Heart left ventricle (tissue), 16 donors: ENCODE measurements around the gene KRT10. TPM values are rescaled to one million over a fixed set of nuclear protein-coding genes. Genes with fewer than 3 reads are reported as not detected.

ENCODE experiments used
- ATAC-seq, 4 donors: fragments of 200-7000 bp; cut with Tn5 transposase; one replicate each; pipeline ENCODE4 v1.9.1; 2020 to 2022; ENCODE audit warnings: moderate library complexity in 4 of 4, mild to moderate bottlenecking in 3 of 4, moderate number of reproducible peaks in 1 of 4
- DNase-seq, 5 donors: peaks; one replicate each; pipeline ENCODE4 v3.0.0-alpha.2; 2020
- H3K27ac ChIP-seq, 12 donors: fragments of 200-600 bp; sonication (generic) in 4 of 12; one replicate each; pipeline versions ENCODE4 v1.5.0 to v1.8.0; 2016 to 2022; ENCODE audit warnings: mild to moderate bottlenecking in 2 of 12
- H3K27me3 ChIP-seq, 9 donors: fragments of 200-600 bp; sonication (generic) in 2 of 9; one replicate each; pipeline versions ENCODE4 v1.5.1 to v1.8.0; 2016 to 2022; ENCODE audit warnings: mild to moderate bottlenecking in 3 of 9
- H3K36me3 ChIP-seq, 9 donors: fragments of 200-600 bp; sonication (generic) in 2 of 9; one replicate each; pipeline versions ENCODE4 v1.5.0 to v1.8.0; 2018 to 2022; ENCODE audit warnings: mild to moderate bottlenecking in 2 of 9
- H3K4me1 ChIP-seq, 12 donors: fragments of 200-600 bp; sonication (generic) in 4 of 12; one replicate each; pipeline versions ENCODE4 v1.5.0 to v1.8.0; 2016 to 2022; ENCODE audit warnings: mild to moderate bottlenecking in 3 of 12
- H3K4me3 ChIP-seq, 12 donors: fragments of 200-600 bp; sonication (generic) in 4 of 12; one replicate each; pipeline versions ENCODE4 v1.5.0 to v1.8.0; 2017 to 2022; ENCODE audit warnings: mild to moderate bottlenecking in 9 of 12, moderate library complexity in 4 of 12
- H3K9me3 ChIP-seq, 12 donors: fragments of 200-600 bp; sonication (generic) in 4 of 12; one replicate each; pipeline versions ENCODE4 v1.5.0 to v1.8.0; 2016 to 2022; ENCODE audit warnings: mild to moderate bottlenecking in 1 of 12
- CTCF ChIP-seq, 12 donors: fragments of 200-600 bp; sonication (generic) in 4 of 12; IDR thresholded peaks; one replicate each; pipeline versions ENCODE4 v1.5.0 to v1.8.0; 2018 to 2022; ENCODE audit warnings: antibody characterized with exemption in 12 of 12, mild to moderate bottlenecking in 5 of 12
- POLR2A ChIP-seq, 2 donors: fragments of 450-650 bp; IDR thresholded peaks; one replicate each; pipeline ENCODE4 v1.6.1; 2017; ENCODE audit warnings: antibody characterized with exemption in 2 of 2, mild to moderate bottlenecking in 2 of 2, moderate library complexity in 2 of 2
- WGBS, 4 donors: extraction: QIAGEN DNeasy Blood & Tissue Kit in 2 of 4; methylation state at CpG; one replicate each; pipeline versions ENCODE4 v1.1.5 to v1.1.7; 2013 to 2018; 5-methylcytosine and 5-hydroxymethylcytosine counted together
- intact Hi-C, 10 donors: fragments of 100-400 bp; cut with DNase I; formaldehyde crosslinking; loops; one replicate each; pipeline versions ENCODE4 v1.11.1 to v1.14.2; 2022
- polyA plus RNA-seq, 2 donors: library from polyadenylated mRNA; stranded (reverse); fragments of 200-250 nt; gene quantifications; one replicate each; pipeline ENCODE4 v1.2.3, GENCODE V29; 2013
- total RNA-seq, 9 donors: library from RNA; depleted of rRNA in 2 of 9; stranded (reverse); fragments of >200 nt in 2 of 9; fragmentation: NEBNext Ultra II Directional in 3 of 9; extraction: Animal tissue kit (Norgen Biotek cat#: 25700) in 3 of 9; gene quantifications; one replicate each; pipeline versions ENCODE4 v1.1.0 to v1.2.4, GENCODE V29; 2016 to 2023
- donor health status: ischemic (EF 13 %, LVEDD 7.1; RV severe dilation, severe dysfunction).
- donor health status: healthy with polysubstance abuse.
- donor health status: DM: no; HTN: yes; CAD: no.
- donor health status: DM: no; HTN: no; CAD: no.
- donor health status: ischemic (EF 25% LVEDD 6.9; RV normal size, moderate dysfunction).
- donor health status: ischemic (EF 25% LVEDD 5.7; RV mildly dilated, moderate dysfunction).
- donor health status: healthy.
- donor health status: DM: yes; HTN: yes; CAD: no.
- donor health status: ischemic (EF 35%, LVEDD 5.7; RV mildly dilated, moderate dysfunction).
- donor health status: nonischemic (EF 11% LVEDD 7.7; RV severe dilation, severe dysfunction).
- donor health status: DM: yes; HTN: yes; CAD: no.
- donor health status: PGD.
- donor health status: ischemic (EF 29% LVEDD 5.4; RV normal size, mild dysfunction).
- donor health status: nonischemic (EF 23%, LVEDD 6.1; RV moderate dilation, normal function).

The KRT10 gene
- total and polyA plus RNA-seq, 11 donors: 17.6 to 81.9 (median 50.1) TPM

GRCh38 chr17:40779181-40779909 lies 43.1 kb downstream of the KRT10 start:
- Histone ChIP-seq H3K36me3 (no peaks in the 10 kb centered on the region), H3K9me3 (no peaks in the 10 kb centered on the region), H3K4me3 (peak overlapping the region in 3 of 12 donors; percentile 10 to 43 (median 17)), H3K4me1 (no peaks in the 10 kb centered on the region), H3K27ac (no peak overlapping the region), H3K27me3 (peaks cover 0 to 49% (median 17%) of the 10 kb centered on the region in 9 donors)
- DNase-seq (peak in 1 of 5 donors; percentile 21), ATAC-seq (no peak)
- no peak for TF ChIP-seq POLR2A (IDR thresholded peaks at IDR 0.05)
- no peak for TF ChIP-seq CTCF (IDR thresholded peaks at IDR 0.05)
- intact Hi-C loops: no loop called here
- WGBS, 4 donors: 26 to 37% (median 31%) methylated on average over 37 of the region's 37 CpGs

- no peaks in the 10 kb centered on the region for H3K9me3 ChIP-seq
- H3K36me3 ChIP-seq: no peaks in the 10 kb centered on the region
- peaks cover 0 to 55% (median 17%) of the 10 kb centered on the region in 9 donors for H3K27me3 ChIP-seq
- no peak overlapping the region for H3K4me3 ChIP-seq
- TF ChIP-seq POLR2A (IDR thresholded peaks at IDR 0.05) (no peak), CTCF (IDR thresholded peaks at IDR 0.05) (no peak)
- no peak for ATAC-seq
- DNase-seq: no peak
- intact Hi-C loops: no loop called here
- H3K27ac ChIP-seq: no peak overlapping the region
- 59 to 84% (median 81%) methylated on average over 5 of the region's 5 CpGs for WGBS, 4 donors
- H3K4me1 ChIP-seq: no peaks in the 10 kb centered on the region
These were observed 44.0 kb downstream of the KRT10 start for GRCh38 chr17:40778461-40778860.

GRCh38 chr17:40777971-40778370 lies 44.4 kb downstream of the KRT10 start:
- 89 to 96% (median 90%) methylated on average over 3 of the region's 3 CpGs for WGBS, 4 donors
- no peaks in the 10 kb centered on the region for H3K36me3 ChIP-seq
- H3K27ac ChIP-seq: no peak overlapping the region
- no peaks in the 10 kb centered on the region for H3K4me1 ChIP-seq
- ATAC-seq: no peak
- H3K9me3 ChIP-seq: no peaks in the 10 kb centered on the region
- no peak for TF ChIP-seq POLR2A (IDR thresholded peaks at IDR 0.05)
- TF ChIP-seq CTCF (IDR thresholded peaks at IDR 0.05): no peak
- intact Hi-C loops: no loop called here
- H3K27me3 ChIP-seq: peaks cover 0 to 55% (median 17%) of the 10 kb centered on the region in 9 donors
- no peak for DNase-seq
- no peak overlapping the region for H3K4me3 ChIP-seq

- intact Hi-C loops: no loop called here
- DNase-seq: no peak
These were observed 45.0 kb downstream of the KRT10 start for GRCh38 chr17:40777459-40777858.

More at GRCh38 chr17:40777459-40777858, 45.0 kb downstream of the KRT10 start:
- ATAC-seq: no peak
- Histone ChIP-seq H3K36me3 (no peaks in the 10 kb centered on the region), H3K4me3 (no peak overlapping the region), H3K27ac (no peak overlapping the region), H3K27me3 (peaks cover 0 to 58% (median 17%) of the 10 kb centered on the region in 9 donors), H3K4me1 (no peaks in the 10 kb centered on the region), H3K9me3 (no peaks in the 10 kb centered on the region)
- WGBS, 4 donors: 56 to 70% (median 62%) methylated on average over 7 of the region's 7 CpGs
- no peak for TF ChIP-seq CTCF (IDR thresholded peaks at IDR 0.05)
- TF ChIP-seq POLR2A (IDR thresholded peaks at IDR 0.05): no peak
